Ovary (tissue), 9 donors: ENCODE measurements around the gene SLC51A. TPM values are rescaled to one million over a fixed set of nuclear protein-coding genes. Genes with fewer than 3 reads are reported as not detected.
"Not testable (repeated sequence)": the region's sequence is repeated elsewhere in the genome, so short reads cannot be mapped to it uniquely, and the experiment has no call there.

Experiments
- DNase-seq, 5 donors: peaks; one replicate each; pipeline ENCODE4 v3.0.0-alpha.2; 2019 to 2020
- H3K27ac ChIP-seq, 2 donors: fragments of 200-600 bp; one replicate each; pipeline versions ENCODE4 v1.5.1 to v1.8.0; 2019 to 2022
- H3K27me3 ChIP-seq: fragments of 200-600 bp; one replicate; pipeline ENCODE4 v1.8.0; 2022
- H3K36me3 ChIP-seq: fragments of 200-600 bp; sonication (generic); one replicate; pipeline ENCODE4 v1.5.1; 2019
- H3K4me1 ChIP-seq: one replicate; pipeline ENCODE4 v1.8.1; 2013; ENCODE audit warnings: mild to moderate bottlenecking, moderate library complexity; ENCODE audit not compliant: insufficient read depth
- H3K4me3 ChIP-seq: fragments of 200-600 bp; sonication (generic); one replicate; pipeline ENCODE4 v1.5.1; 2017
- H3K9me3 ChIP-seq, 2 donors: fragments of 200-600 bp in 1 of 2; sonication (generic) in 1 of 2; one replicate each; pipeline versions ENCODE4 v1.5.1 to v1.8.1; 2013 to 2019; ENCODE audit warnings: mild to moderate bottlenecking in 1 of 2, moderate library complexity in 1 of 2
- CTCF ChIP-seq, 3 donors: fragments of 450-650 bp in 2 of 3; fragments of 200-600 bp in 1 of 3; IDR thresholded peaks; one replicate each; pipeline versions ENCODE4 v1.5.1 to v1.8.0; 2016 to 2022; ENCODE audit warnings: antibody characterized with exemption in 3 of 3, mild to moderate bottlenecking in 1 of 3
- EP300 ChIP-seq: sonication (generic); formaldehyde crosslinking; IDR thresholded peaks from one replicate; pipeline ENCODE4 v1.6.1; 2017; ENCODE audit warnings: antibody characterized with exemption
- POLR2A ChIP-seq: fragments of 450-650 bp; IDR thresholded peaks from one replicate; pipeline ENCODE4 v1.6.1; 2017; ENCODE audit warnings: antibody characterized with exemption, mild to moderate bottlenecking, moderate library complexity
- WGBS, 3 donors: extraction: QIAGEN DNeasy Blood & Tissue Kit in 1 of 3; methylation state at CpG; one replicate each; pipeline versions ENCODE4 v1.1.5 to v1.1.7; 2013 to 2017; 5-methylcytosine and 5-hydroxymethylcytosine counted together
- intact Hi-C, 4 donors: fragments of 100-400 bp; cut with DNase I; formaldehyde crosslinking; loops; one replicate each; pipeline versions ENCODE4 v1.11.0 to v1.15.1; 2022 to 2023
- polyA plus RNA-seq, 2 donors: library from polyadenylated mRNA; stranded (reverse); fragments of 200-250 nt in 1 of 2; fragments of 350-450 nt in 1 of 2; fragmentation: Illumina TruSeq in 1 of 2; extraction: RNeasy Lipid Tissue Mini Kit (QIAGEN cat#74804) in 1 of 2; gene quantifications; one replicate each; pipeline ENCODE4 v1.2.3, GENCODE V29; 2013 to 2014
- total RNA-seq, 7 donors: library from RNA; depleted of rRNA in 2 of 7; stranded (reverse); fragments of >200 nt in 2 of 7; fragmentation: NEBNext Ultra II Directional in 3 of 7; extraction: Animal tissue kit (Norgen Biotek cat#: 25700) in 3 of 7; gene quantifications; one replicate each; pipeline versions ENCODE4 v1.1.0 to v1.2.4, GENCODE V29; 2016 to 2023
- donor health status: DM: no; HTN: no; CAD: no; lungs with moderate emphysema.
- donor health status: DM: no; HTN: no; CAD: no.
- donor health status: Bipolar disorder and iron deficiency.
- donor health status: DM: yes; HTN: yes; CAD: no.
- donor health status: DM: no; HTN: no; CAD: no.
- donor health status: DM: yes; HTN: yes; CAD: no.

SLC51A gene
- total and polyA plus RNA-seq, 9 donors = 2.6 to 14.2 (median 9.0) TPM

GRCh38 chr3:196178993-196179379 is 37.3 kb upstream of the SLC51A start:
- DNase-seq = no peak
- Histone ChIP-seq H3K4me3 (no peak overlapping the region), H3K27me3 (no peaks in the 10 kb centered on the region), H3K9me3 (no peaks in the 10 kb centered on the region), H3K36me3 (no peaks in the 10 kb centered on the region), H3K4me1 (no peaks in the 10 kb centered on the region), H3K27ac (no peak overlapping the region)
- TF ChIP-seq POLR2A = no peak
- no peak for TF ChIP-seq EP300
- TF ChIP-seq CTCF (IDR thresholded peaks at IDR 0.05) = no peak
- intact Hi-C loops = no loop called here
- WGBS, 3 donors = 80 to 84% (median 83%) methylated on average over 6 of the region's 6 CpGs

- WGBS, 3 donors = 60 to 74% (median 67%) methylated on average over 24 of the region's 24 CpGs
- H3K27ac ChIP-seq = no peak overlapping the region
- H3K4me3 ChIP-seq = no peak overlapping the region
- no peaks in the 10 kb centered on the region for H3K36me3 ChIP-seq
- intact Hi-C loops = no loop called here
- no peaks in the 10 kb centered on the region for H3K27me3 ChIP-seq
- DNase-seq = no peak
- no peaks in the 10 kb centered on the region for H3K4me1 ChIP-seq
- TF ChIP-seq EP300 = no peak
- no peak for TF ChIP-seq CTCF (IDR thresholded peaks at IDR 0.05)
- no peak for TF ChIP-seq POLR2A
- H3K9me3 ChIP-seq = no peaks in the 10 kb centered on the region
Measured at GRCh38 chr3:196179380-196180308, 36.7 kb upstream of the SLC51A start.

GRCh38 chr3:196180346-196180745 is 36.0 kb upstream of the SLC51A start:
- Histone ChIP-seq H3K27me3 (no peaks in the 10 kb centered on the region), H3K27ac (no peak overlapping the region), H3K9me3 (no peaks in the 10 kb centered on the region), H3K36me3 (no peaks in the 10 kb centered on the region), H3K4me3 (no peak overlapping the region), H3K4me1 (no peaks in the 10 kb centered on the region)
- DNase-seq = no peak
- 78 to 89% (median 84%) methylated on average over 9 of the region's 9 CpGs for WGBS, 3 donors
- no peak for TF ChIP-seq CTCF (IDR thresholded peaks at IDR 0.05)
- TF ChIP-seq EP300 = no peak
- TF ChIP-seq POLR2A = no peak
- intact Hi-C loops = no loop called here

GRCh38 chr3:196181127-196181546 is 35.2 kb upstream of the SLC51A start:
- Histone ChIP-seq H3K4me1 (no peaks in the 10 kb centered on the region), H3K36me3 (no peaks in the 10 kb centered on the region), H3K4me3 (no peak overlapping the region), H3K27ac (no peak overlapping the region), H3K27me3 (no peaks in the 10 kb centered on the region), H3K9me3 (no peaks in the 10 kb centered on the region)
- 72 to 83% (median 81%) methylated on average over 10 of the region's 10 CpGs for WGBS, 3 donors
- no peak for TF ChIP-seq POLR2A
- TF ChIP-seq CTCF (IDR thresholded peaks at IDR 0.05) = no peak
- no peak for TF ChIP-seq EP300
- intact Hi-C loops = no loop called here
- DNase-seq = no peak

GRCh38 chr3:196184169-196184432 is 32.2 kb upstream of the SLC51A start:
- H3K9me3 ChIP-seq, DNase-seq, intact Hi-C loops, H3K36me3 ChIP-seq, H3K4me3 ChIP-seq, H3K27me3 ChIP-seq, H3K27ac ChIP-seq, H3K4me1 ChIP-seq: not testable (repeated sequence)
- WGBS, 3 donors = 87 to 92% (median 90%) methylated on average over 4 of the region's 4 CpGs
